Mesothelial cell of epicardium (in vitro differentiated cells): ENCODE results near the gene RALGPS1. TPM values are rescaled to one million over a fixed set of nuclear protein-coding genes. Genes with fewer than 3 reads are reported as not detected.

Experiments
- DNase-seq, 2 experiments: peaks; one replicate each; pipeline ENCODE4 v3.0.0; 2021; ENCODE audit warnings: low spot score in 2 of 2; ENCODE audit not compliant: unreplicated experiment in 2 of 2
- H3K27ac Mint-ChIP-seq: 2 replicates; pipeline ENCODE4 v1.8.0; 2021; ENCODE audit warnings: mixed read lengths
- H3K27me3 Mint-ChIP-seq: 2 replicates; pipeline ENCODE4 v1.8.0; 2021; ENCODE audit warnings: low read depth, mixed read lengths
- H3K36me3 Mint-ChIP-seq: 2 replicates; pipeline ENCODE4 v1.8.0; 2021; ENCODE audit warnings: mixed read lengths
- H3K4me1 Mint-ChIP-seq: 2 replicates; pipeline ENCODE4 v1.8.0; 2021; ENCODE audit warnings: mixed read lengths
- H3K4me3 Mint-ChIP-seq: 2 replicates; pipeline ENCODE4 v1.8.0; 2021; ENCODE audit warnings: mild to moderate bottlenecking, moderate library complexity, mixed read lengths
- H3K9me3 Mint-ChIP-seq: 2 replicates; pipeline ENCODE4 v1.8.0; 2021; ENCODE audit warnings: mixed read lengths
- CTCF ChIP-seq: fragments of 200-600 bp; sonication (generic); IDR thresholded peaks from one replicate; pipeline ENCODE4 v1.5.0; 2021; ENCODE audit warnings: antibody characterized with exemption; ENCODE audit not compliant: unreplicated experiment
- total RNA-seq: library from RNA; stranded (reverse); gene quantifications from 3 replicates; pipeline ENCODE4 v1.2.1, GENCODE V29; 2021

The RALGPS1 gene
- total RNA-seq, 1 donor from 2014 or later = 25.6 TPM

GRCh38 chr9:127176631-127177030, 262.0 kb downstream of the RALGPS1 start:
- H3K4me3 Mint-ChIP-seq = no peak overlapping the region
- no peak for TF ChIP-seq CTCF
- no peaks in the 10 kb centered on the region for H3K9me3 Mint-ChIP-seq
- no peak overlapping the region for H3K27ac Mint-ChIP-seq
- DNase-seq = peak; percentile 6 to 25
- no peaks in the 10 kb centered on the region for H3K36me3 Mint-ChIP-seq
- H3K27me3 Mint-ChIP-seq = no peaks in the 10 kb centered on the region
- H3K4me1 Mint-ChIP-seq = no peaks in the 10 kb centered on the region

- H3K27ac Mint-ChIP-seq = no peak overlapping the region
- H3K4me3 Mint-ChIP-seq = no peak overlapping the region
- no peak for TF ChIP-seq CTCF
- H3K36me3 Mint-ChIP-seq = no peaks in the 10 kb centered on the region
- H3K9me3 Mint-ChIP-seq = no peaks in the 10 kb centered on the region
- no peaks in the 10 kb centered on the region for H3K27me3 Mint-ChIP-seq
- no peaks in the 10 kb centered on the region for H3K4me1 Mint-ChIP-seq
- DNase-seq = peak in 1 of 2 experiments; percentile 28
Observed at GRCh38 chr9:127177231-127177630, 262.6 kb downstream of the RALGPS1 start.

GRCh38 chr9:127177665-127178265, 263.2 kb downstream of the RALGPS1 start:
- Mint-ChIP-seq H3K4me1 (no peaks in the 10 kb centered on the region), H3K27me3 (no peaks in the 10 kb centered on the region), H3K27ac (no peak overlapping the region), H3K4me3 (no peak overlapping the region), H3K36me3 (no peaks in the 10 kb centered on the region), H3K9me3 (no peaks in the 10 kb centered on the region)
- TF ChIP-seq CTCF = no peak
- DNase-seq = peak; percentile 8 to 30

- H3K36me3 Mint-ChIP-seq = no peaks in the 10 kb centered on the region
- H3K9me3 Mint-ChIP-seq = no peaks in the 10 kb centered on the region
- H3K27me3 Mint-ChIP-seq = no peaks in the 10 kb centered on the region
- TF ChIP-seq CTCF = no peak
- H3K27ac Mint-ChIP-seq = no peak overlapping the region
- DNase-seq = peak; percentile 3 to 38
- no peaks in the 10 kb centered on the region for H3K4me1 Mint-ChIP-seq
- no peak overlapping the region for H3K4me3 Mint-ChIP-seq
Observed at GRCh38 chr9:127178686-127179632, 264.4 kb downstream of the RALGPS1 start.

GRCh38 chr9:127179633-127180441, 265.3 kb downstream of the RALGPS1 start:
- H3K9me3 Mint-ChIP-seq = no peaks in the 10 kb centered on the region
- DNase-seq = peak; percentile 4 to 30
- H3K36me3 Mint-ChIP-seq = no peaks in the 10 kb centered on the region
- no peak for TF ChIP-seq CTCF
- no peak overlapping the region for H3K27ac Mint-ChIP-seq
- H3K4me1 Mint-ChIP-seq = no peaks in the 10 kb centered on the region
- H3K4me3 Mint-ChIP-seq = no peak overlapping the region
- H3K27me3 Mint-ChIP-seq = no peaks in the 10 kb centered on the region
